Measurements from ENCODE around the gene TOPAZ1. TPM values are rescaled to one million over a fixed set of nuclear protein-coding genes. Genes with fewer than 3 reads are reported as not detected.

The TOPAZ1 gene
- total and polyA plus RNA-seq, 7 donors = not detected

GRCh38 chr3:44237665-44238064, 4.0 kb upstream of the TOPAZ1 start:
- no peaks in the 10 kb centered on the region for H3K36me3 ChIP-seq (ENCODE audit: insufficient read depth in 1 of 2, low read depth in 1 of 2)
- no peak for TF ChIP-seq CTCF (IDR thresholded peaks at IDR 0.05)
- no peak overlapping the region for H3K4me3 ChIP-seq
- DNase-seq = no peak
- no peak for ATAC-seq
- H3K4me1 ChIP-seq = peaks cover 8% of the 10 kb centered on the region
- H3K27me3 ChIP-seq (ENCODE audit: insufficient read depth in 3 of 3, low read length in 2 of 3) = no peaks in the 10 kb centered on the region
- intact Hi-C loops (cut with DNase I) = no loop called here
- H3K9me3 ChIP-seq = no peaks in the 10 kb centered on the region
- H3K27ac ChIP-seq = no peak overlapping the region
- WGBS, 3 donors = 52 to 69% (median 68%) methylated on average over 3 of the region's 3 CpGs

GRCh38 chr3:44238889-44239288, 2.8 kb upstream of the TOPAZ1 start:
- WGBS, 3 donors = 22 to 63% (median 37%) methylated on average over 2 of the region's 2 CpGs
- DNase-seq (no peak), ATAC-seq (no peak)
- no peak overlapping the region for H3K27ac ChIP-seq
- no peaks in the 10 kb centered on the region for H3K9me3 ChIP-seq
- intact Hi-C loops (cut with DNase I) = no loop called here
- no peak overlapping the region for H3K4me3 ChIP-seq
- peaks cover 8% of the 10 kb centered on the region for H3K4me1 ChIP-seq
- TF ChIP-seq CTCF (IDR thresholded peaks at IDR 0.05) = no peak
- H3K27me3 ChIP-seq (ENCODE audit: insufficient read depth in 3 of 3, low read length in 2 of 3) = no peaks in the 10 kb centered on the region
- H3K36me3 ChIP-seq (ENCODE audit: insufficient read depth in 1 of 2, low read depth in 1 of 2) = no peaks in the 10 kb centered on the region

GRCh38 chr3:44240061-44240460, 1.6 kb upstream of the TOPAZ1 start:
- Histone ChIP-seq H3K9me3 (no peaks in the 10 kb centered on the region), H3K27ac (no peak overlapping the region), H3K27me3 (ENCODE audit: insufficient read depth in 3 of 3, low read length in 2 of 3) (no peaks in the 10 kb centered on the region), H3K36me3 (ENCODE audit: insufficient read depth in 1 of 2, low read depth in 1 of 2) (no peaks in the 10 kb centered on the region), H3K4me3 (no peak overlapping the region), H3K4me1 (peaks cover 8% of the 10 kb centered on the region)
- ATAC-seq (no peak), DNase-seq (no peak)
- TF ChIP-seq CTCF (IDR thresholded peaks at IDR 0.05) = no peak
- WGBS, 3 donors = 90 to 96% (median 94%) methylated on average over 1 of the region's 1 CpG
- intact Hi-C loops (cut with DNase I) = no loop called here

- H3K36me3 ChIP-seq (ENCODE audit: insufficient read depth in 1 of 2, low read depth in 1 of 2) = no peaks in the 10 kb centered on the region
- no peak overlapping the region for H3K4me3 ChIP-seq
- ATAC-seq = no peak
- no peak for TF ChIP-seq CTCF (IDR thresholded peaks at IDR 0.05)
- H3K4me1 ChIP-seq = no peaks in the 10 kb centered on the region
- peaks cover under 1% of the 10 kb centered on the region for H3K9me3 ChIP-seq
- no peak for DNase-seq
- intact Hi-C loops (cut with DNase I) = no loop called here
- H3K27ac ChIP-seq = no peak overlapping the region
- WGBS, 3 donors = 78 to 86% (median 81%) methylated on average over 3 of the region's 3 CpGs
- no peaks in the 10 kb centered on the region for H3K27me3 ChIP-seq (ENCODE audit: insufficient read depth in 3 of 3, low read length in 2 of 3)
These were observed 1.0 kb downstream of the TOPAZ1 start for GRCh38 chr3:44242721-44243120.

GRCh38 chr3:44248152-44248551, 6.5 kb downstream of the TOPAZ1 start:
- H3K4me3 ChIP-seq = no peak overlapping the region
- intact Hi-C loops (cut with DNase I) = no loop called here
- ATAC-seq = no peak
- 59 to 67% (median 63%) methylated on average over 1 of the region's 1 CpG for WGBS, 3 donors
- TF ChIP-seq CTCF (IDR thresholded peaks at IDR 0.05) = no peak
- H3K9me3 ChIP-seq = peaks cover 10% of the 10 kb centered on the region
- no peak for DNase-seq
- H3K27me3 ChIP-seq (ENCODE audit: insufficient read depth in 3 of 3, low read length in 2 of 3) = no peaks in the 10 kb centered on the region
- H3K4me1 ChIP-seq = no peaks in the 10 kb centered on the region
- no peaks in the 10 kb centered on the region for H3K36me3 ChIP-seq (ENCODE audit: insufficient read depth in 1 of 2, low read depth in 1 of 2)
- no peak overlapping the region for H3K27ac ChIP-seq

All from psoas muscle (tissue), 8 donors.